Measurements from ENCODE around the gene DSN1. TPM values are rescaled to one million over a fixed set of nuclear protein-coding genes. Genes with fewer than 3 reads are reported as not detected.
A peak's percentile ranks its signal among the peaks of the same experiment; 100 is the strongest.

DSN1 gene
- total RNA-seq, 1 donor from 2014 or later: 9.5 TPM

GRCh38 chr20:36777167-36777566, 3.6 kb upstream of the DSN1 start:
- TF ChIP-seq CTCF (IDR thresholded peaks at IDR 0.05; ENCODE audit: insufficient read depth, low read length, poor library complexity, severe bottlenecking): no peak

GRCh38 chr20:36775826-36776225, 2.3 kb upstream of the DSN1 start:
- H3K4me3 ChIP-seq (ENCODE audit: low read depth, low read length): no peak overlapping the region
- no peak for DNase-seq (ENCODE audit: low read depth)
- H3K27me3 ChIP-seq (ENCODE audit: control insufficient read depth, insufficient read depth, low read length): no peaks in the 10 kb centered on the region
- no peak for TF ChIP-seq CTCF (IDR thresholded peaks at IDR 0.05; ENCODE audit: insufficient read depth, low read length, poor library complexity, severe bottlenecking)
- H3K36me3 ChIP-seq (ENCODE audit: control insufficient read depth, insufficient read depth, low read length): no peaks in the 10 kb centered on the region

More at GRCh38 chr20:36777167-36777566, 3.6 kb upstream of the DSN1 start:
- no peak for DNase-seq (ENCODE audit: low read depth)
- Histone ChIP-seq H3K36me3 (ENCODE audit: control insufficient read depth, insufficient read depth, low read length) (no peaks in the 10 kb centered on the region), H3K27me3 (ENCODE audit: control insufficient read depth, insufficient read depth, low read length) (no peaks in the 10 kb centered on the region), H3K4me3 (ENCODE audit: low read depth, low read length) (no peak overlapping the region)

GRCh38 chr20:36775196-36775595, 1.6 kb upstream of the DSN1 start:
- no peaks in the 10 kb centered on the region for H3K27me3 ChIP-seq (ENCODE audit: control insufficient read depth, insufficient read depth, low read length)
- TF ChIP-seq CTCF (IDR thresholded peaks at IDR 0.05; ENCODE audit: insufficient read depth, low read length, poor library complexity, severe bottlenecking): no peak
- no peak overlapping the region for H3K4me3 ChIP-seq (ENCODE audit: low read depth, low read length)
- no peaks in the 10 kb centered on the region for H3K36me3 ChIP-seq (ENCODE audit: control insufficient read depth, insufficient read depth, low read length)
- DNase-seq (ENCODE audit: low read depth): no peak

- peak overlapping the region; percentile 68 for H3K4me3 ChIP-seq (ENCODE audit: low read depth, low read length)
- H3K27me3 ChIP-seq (ENCODE audit: control insufficient read depth, insufficient read depth, low read length): no peaks in the 10 kb centered on the region
- TF ChIP-seq CTCF (IDR thresholded peaks at IDR 0.05; ENCODE audit: insufficient read depth, low read length, poor library complexity, severe bottlenecking): no peak
- no peaks in the 10 kb centered on the region for H3K36me3 ChIP-seq (ENCODE audit: control insufficient read depth, insufficient read depth, low read length)
- DNase-seq (ENCODE audit: low read depth): no peak
Observed at GRCh38 chr20:36773107-36773596, 411 bp downstream of the DSN1 start.

GRCh38 chr20:36770680-36771079, 2.9 kb downstream of the DSN1 start:
- Histone ChIP-seq H3K27me3 (ENCODE audit: control insufficient read depth, insufficient read depth, low read length) (no peaks in the 10 kb centered on the region), H3K4me3 (ENCODE audit: low read depth, low read length) (no peak overlapping the region), H3K36me3 (ENCODE audit: control insufficient read depth, insufficient read depth, low read length) (no peaks in the 10 kb centered on the region)
- TF ChIP-seq CTCF (IDR thresholded peaks at IDR 0.05; ENCODE audit: insufficient read depth, low read length, poor library complexity, severe bottlenecking): no peak
- no peak for DNase-seq (ENCODE audit: low read depth)

- no peak for DNase-seq (ENCODE audit: low read depth)
Observed at GRCh38 chr20:36768768-36769430, 4.7 kb downstream of the DSN1 start.

More at GRCh38 chr20:36768768-36769430, 4.7 kb downstream of the DSN1 start:
- Histone ChIP-seq H3K27me3 (ENCODE audit: control insufficient read depth, insufficient read depth, low read length) (no peaks in the 10 kb centered on the region), H3K36me3 (ENCODE audit: control insufficient read depth, insufficient read depth, low read length) (no peaks in the 10 kb centered on the region), H3K4me3 (ENCODE audit: low read depth, low read length) (no peak overlapping the region)
- no peak for TF ChIP-seq CTCF (IDR thresholded peaks at IDR 0.05; ENCODE audit: insufficient read depth, low read length, poor library complexity, severe bottlenecking)

Data from kidney epithelial cell (primary cell).